Tibial nerve (tissue), 4 donors: ENCODE measurements around the gene ADCY3. TPM values are rescaled to one million over a fixed set of nuclear protein-coding genes. Genes with fewer than 3 reads are reported as not detected.

Experiments used
- DNase-seq, 2 donors: peaks; one replicate each; pipeline ENCODE4 v3.0.0-alpha.2; 2019; ENCODE audit warnings: low spot score in 2 of 2
- H3K27ac ChIP-seq, 4 donors: fragments of 200-600 bp; sonication (generic) in 3 of 4; one replicate each; pipeline ENCODE4 v1.5.1; 2017 to 2019; ENCODE audit warnings: mild to moderate bottlenecking in 1 of 4
- H3K27me3 ChIP-seq, 2 donors: fragments of 200-600 bp; sonication (generic) in 1 of 2; one replicate each; pipeline versions ENCODE4 v1.5.1 to v1.6.0; 2017 to 2019
- H3K36me3 ChIP-seq, 3 donors: fragments of 200-600 bp; sonication (generic); one replicate each; pipeline ENCODE4 v1.5.1; 2018 to 2019
- H3K4me1 ChIP-seq, 4 donors: fragments of 200-600 bp; sonication (generic) in 3 of 4; one replicate each; pipeline ENCODE4 v1.5.1; 2017 to 2019
- H3K4me3 ChIP-seq, 4 donors: fragments of 200-600 bp; sonication (generic) in 3 of 4; one replicate each; pipeline ENCODE4 v1.5.1; 2017 to 2019; ENCODE audit warnings: mild to moderate bottlenecking in 1 of 4, moderate library complexity in 1 of 4
- H3K9me3 ChIP-seq, 4 donors: fragments of 200-600 bp; sonication (generic) in 3 of 4; one replicate each; pipeline ENCODE4 v1.5.1; 2017 to 2019
- CTCF ChIP-seq, 5 experiments: fragments of 200-600 bp in 3 of 5; fragments of 450-650 bp in 2 of 5; sonication (generic) in 3 of 5; IDR thresholded peaks; one replicate each; pipeline ENCODE4 v1.5.1; 2016 to 2019; ENCODE audit warnings: antibody characterized with exemption in 5 of 5, mild to moderate bottlenecking in 3 of 5, moderate library complexity in 2 of 5
- EP300 ChIP-seq, 2 donors: sonication (generic); formaldehyde crosslinking; IDR thresholded peaks; one replicate each; pipeline ENCODE4 v1.6.1; 2017; ENCODE audit warnings: antibody characterized with exemption in 2 of 2, mild to moderate bottlenecking in 1 of 2
- POLR2A ChIP-seq, 2 donors: fragments of 450-650 bp; IDR thresholded peaks; one replicate each; pipeline ENCODE4 v1.6.1; 2017; ENCODE audit warnings: antibody characterized with exemption in 2 of 2, mild to moderate bottlenecking in 2 of 2, moderate library complexity in 2 of 2
- WGBS, 2 donors: methylation state at CpG; one replicate each; pipeline ENCODE4 v1.1.5; 2018; 5-methylcytosine and 5-hydroxymethylcytosine counted together
- total RNA-seq, 4 donors: library from RNA; depleted of rRNA; stranded (reverse); fragments of >200 nt; gene quantifications; one replicate each; pipeline ENCODE4 v1.1.0, GENCODE V29; 2016

Gene ADCY3
- total RNA-seq, 4 donors from 2014 or later, result 145 to 393 (median 207) TPM

DNA sequence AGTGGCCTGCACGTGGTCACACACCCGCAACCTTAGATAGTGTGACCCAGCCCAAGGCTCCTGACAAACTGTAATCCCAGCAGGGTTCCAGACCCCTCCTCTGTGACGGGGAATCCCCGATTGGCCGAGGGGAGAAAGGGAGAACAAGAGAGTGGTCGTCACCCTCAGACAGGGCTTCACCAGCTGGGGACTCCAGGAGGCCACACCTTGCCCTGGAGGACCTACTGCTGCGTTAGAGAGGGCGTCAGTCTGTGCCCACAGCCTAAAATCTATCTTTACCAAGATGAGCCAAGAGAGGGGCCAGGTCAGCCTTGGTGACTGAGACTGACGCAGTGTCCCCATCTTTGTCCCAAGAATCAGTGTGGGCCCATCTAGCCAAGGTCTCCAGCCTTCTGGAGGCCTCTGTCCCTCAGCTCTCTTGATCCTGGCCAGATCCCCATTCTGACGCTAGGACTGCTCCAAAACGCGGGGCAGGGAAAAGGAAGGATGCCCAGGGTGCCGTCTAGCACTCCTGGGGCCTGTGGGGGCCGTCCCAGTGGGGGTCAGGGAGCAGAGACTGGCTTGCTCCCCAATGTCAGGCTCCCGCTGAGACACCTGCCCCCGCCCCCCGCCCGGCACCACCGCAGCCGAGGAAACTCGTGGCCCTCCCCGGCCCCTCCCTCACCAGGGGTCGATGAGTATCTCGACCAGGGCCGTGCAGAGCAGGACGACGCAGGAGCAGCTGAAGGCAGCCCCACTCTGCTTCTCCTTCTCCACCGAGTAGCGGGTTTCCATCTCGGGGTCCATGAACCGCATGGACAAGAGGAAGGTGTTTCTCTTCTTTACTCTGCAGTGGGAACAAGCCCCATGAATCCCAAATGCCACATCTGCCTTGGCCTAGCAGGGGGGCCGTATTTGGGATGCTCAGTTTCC is 86.0 kb downstream of the ADCY3 start:
- H3K9me3 ChIP-seq, result no peaks in the 10 kb centered on the region
- TF ChIP-seq EP300 (IDR thresholded peaks at IDR 0.05) (no peak), POLR2A (IDR thresholded peaks at IDR 0.05) (no peak), CTCF (IDR thresholded peaks at IDR 0.05) (no peak)
- H3K4me3 ChIP-seq, result no peak overlapping the region
- WGBS, 2 donors, result 93 to 94% methylated on average over 25 to 30 of the region's 32 CpGs
- peak overlapping the region in 1 of 4 donors; percentile 12 for H3K27ac ChIP-seq
- peaks cover 0 to 3% (median 0%) of the 10 kb centered on the region in 4 donors for H3K4me1 ChIP-seq
- H3K36me3 ChIP-seq, result peaks cover 3 to 92% (median 12%) of the 10 kb centered on the region in 3 donors
- H3K27me3 ChIP-seq, result no peaks in the 10 kb centered on the region
- DNase-seq, result no peak

DNA sequence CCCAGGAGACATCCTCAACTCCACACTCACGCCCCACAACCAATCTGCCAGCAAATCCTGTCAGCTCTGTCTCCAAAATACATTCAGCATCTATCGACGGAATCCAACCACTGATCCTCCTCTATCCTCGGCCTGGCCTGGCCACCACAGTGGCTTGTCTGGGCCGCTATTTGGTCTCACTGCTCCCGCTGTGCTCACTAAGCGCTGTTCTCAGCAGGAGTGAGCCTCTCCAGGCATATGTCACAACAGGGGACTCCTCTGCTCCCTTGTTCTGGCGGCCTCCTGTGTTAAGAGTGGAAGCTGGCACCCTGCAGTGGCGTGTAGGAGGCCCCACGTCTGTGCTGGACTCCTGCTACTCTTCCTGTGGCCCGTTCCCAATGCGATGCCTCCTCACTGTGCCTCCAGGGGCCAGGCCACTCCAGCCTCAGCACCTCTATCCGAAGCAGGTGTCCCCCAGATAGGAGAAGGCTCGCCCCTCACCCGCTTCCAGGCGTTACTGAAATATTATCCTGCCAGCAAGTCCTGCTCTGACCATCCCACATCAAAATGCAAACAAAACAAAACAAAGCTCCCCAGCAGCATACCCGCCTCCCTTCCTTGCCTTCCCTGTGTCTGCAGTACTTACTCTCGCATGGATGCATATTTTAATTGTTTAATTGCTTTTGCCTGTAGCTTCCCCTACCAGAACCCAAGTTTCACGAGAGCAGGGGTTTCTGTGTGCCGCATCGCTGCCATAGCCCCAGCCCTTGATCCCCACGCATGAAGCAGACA is 86.9 kb downstream of the ADCY3 start:
- H3K27me3 ChIP-seq, result no peaks in the 10 kb centered on the region
- peaks cover 3 to 83% (median 12%) of the 10 kb centered on the region in 3 donors for H3K36me3 ChIP-seq
- H3K4me1 ChIP-seq, result peaks cover 0 to 5% (median 0%) of the 10 kb centered on the region in 4 donors
- no peak for TF ChIP-seq EP300 (IDR thresholded peaks at IDR 0.05)
- no peak for TF ChIP-seq POLR2A (IDR thresholded peaks at IDR 0.05)
- TF ChIP-seq CTCF (IDR thresholded peaks at IDR 0.05), result no peak
- H3K4me3 ChIP-seq, result no peak overlapping the region
- H3K27ac ChIP-seq, result no peak overlapping the region
- WGBS, 2 donors, result 86% methylated on average over 21 to 22 of the region's 22 CpGs
- no peak for DNase-seq
- no peaks in the 10 kb centered on the region for H3K9me3 ChIP-seq

GRCh38 chr2:24832521-24832920 is 87.5 kb downstream of the ADCY3 start:
- TF ChIP-seq CTCF (IDR thresholded peaks at IDR 0.05) (no peak), POLR2A (IDR thresholded peaks at IDR 0.05) (no peak), EP300 (IDR thresholded peaks at IDR 0.05) (no peak)
- H3K27me3 ChIP-seq, result no peaks in the 10 kb centered on the region
- no peak for DNase-seq
- peaks cover 3 to 77% (median 12%) of the 10 kb centered on the region in 3 donors for H3K36me3 ChIP-seq
- WGBS, 2 donors, result 75 to 79% methylated on average over 9 of the region's 9 CpGs
- no peak overlapping the region for H3K27ac ChIP-seq
- H3K4me1 ChIP-seq, result peaks cover 0 to 11% (median under 1%) of the 10 kb centered on the region in 4 donors
- no peaks in the 10 kb centered on the region for H3K9me3 ChIP-seq
- no peak overlapping the region for H3K4me3 ChIP-seq

- no peak overlapping the region for H3K4me3 ChIP-seq
- no peaks in the 10 kb centered on the region for H3K27me3 ChIP-seq
- TF ChIP-seq CTCF (IDR thresholded peaks at IDR 0.05) (no peak), EP300 (IDR thresholded peaks at IDR 0.05) (no peak), POLR2A (IDR thresholded peaks at IDR 0.05) (no peak)
- H3K27ac ChIP-seq, result no peak overlapping the region
- no peak for DNase-seq
- no peaks in the 10 kb centered on the region for H3K9me3 ChIP-seq
- WGBS, 2 donors, result 33 to 67% methylated on average over 2 to 14 of the region's 14 CpGs
- peaks cover 0 to 16% (median 2%) of the 10 kb centered on the region in 4 donors for H3K4me1 ChIP-seq
- H3K36me3 ChIP-seq, result peaks cover 3 to 77% (median 12%) of the 10 kb centered on the region in 3 donors
Observed at GRCh38 chr2:24832073-24832461, 88.0 kb downstream of the ADCY3 start.
